ENCODE results near the gene TREM2.
"Not testable (repeated sequence)": the region's sequence is repeated elsewhere in the genome, so short reads cannot be mapped to it uniquely, and the experiment has no call there.

The TREM2 gene

GRCh38 chr6:41153992-41154625 lies 8.8 kb downstream of the TREM2 start, which contains the start of gene TREML1:
Gene TREML1 (minus strand): TSS chr6:41154347. CDS start chr6:41154288, 59 bp downstream.
- no peak for DNase-seq (ENCODE audit: low read depth)

DNA sequence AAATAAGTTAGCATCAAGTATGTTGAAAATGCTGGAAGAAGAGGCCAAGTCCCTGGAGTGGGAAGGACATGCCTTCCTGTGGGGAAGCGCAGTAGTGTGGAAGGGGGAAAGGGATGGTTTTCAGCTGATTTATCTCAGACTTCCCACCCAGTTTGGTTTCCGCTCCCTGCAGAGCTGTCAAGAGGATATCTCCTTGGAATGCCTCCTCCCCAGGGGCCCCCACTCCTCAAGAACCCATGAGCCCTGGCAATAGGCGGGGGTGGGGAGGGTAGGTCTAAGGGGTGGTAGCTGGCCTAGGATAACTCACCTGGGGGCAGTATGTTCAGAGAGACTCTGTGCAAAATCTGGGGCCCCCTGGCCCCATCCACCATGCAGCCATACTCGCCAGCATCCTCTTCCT lies 9.5 kb downstream of the TREM2 start:
- no peak for DNase-seq (ENCODE audit: low read depth)

DNA sequence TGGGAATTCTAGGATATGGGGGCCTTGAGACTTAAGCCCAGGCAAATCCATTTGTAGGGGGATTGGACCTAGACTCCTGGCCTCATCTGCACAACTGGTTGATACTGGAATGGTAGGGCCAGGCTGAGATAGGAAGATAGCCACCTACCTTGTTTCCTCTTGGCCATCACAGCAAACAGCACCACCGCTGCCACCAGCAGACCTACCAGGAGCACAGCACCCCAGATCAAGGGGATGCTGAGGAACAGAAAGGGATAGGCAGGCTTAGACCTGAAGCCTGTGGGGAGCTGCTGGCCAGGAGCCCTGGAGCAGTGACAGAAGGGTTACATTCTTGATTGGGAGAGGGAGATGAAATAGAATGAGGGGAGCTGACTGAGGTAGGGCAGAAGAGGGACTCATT lies 12.2 kb downstream of the TREM2 start:
- DNase-seq (ENCODE audit: low read depth): no peak

- no peak for DNase-seq (ENCODE audit: low read depth)
Measured at GRCh38 chr6:41147917-41148316, 15.0 kb downstream of the TREM2 start.

GRCh38 chr6:41136911-41137310 lies 26.0 kb downstream of the TREM2 start:
- DNase-seq (ENCODE audit: low read depth): no peak

DNA sequence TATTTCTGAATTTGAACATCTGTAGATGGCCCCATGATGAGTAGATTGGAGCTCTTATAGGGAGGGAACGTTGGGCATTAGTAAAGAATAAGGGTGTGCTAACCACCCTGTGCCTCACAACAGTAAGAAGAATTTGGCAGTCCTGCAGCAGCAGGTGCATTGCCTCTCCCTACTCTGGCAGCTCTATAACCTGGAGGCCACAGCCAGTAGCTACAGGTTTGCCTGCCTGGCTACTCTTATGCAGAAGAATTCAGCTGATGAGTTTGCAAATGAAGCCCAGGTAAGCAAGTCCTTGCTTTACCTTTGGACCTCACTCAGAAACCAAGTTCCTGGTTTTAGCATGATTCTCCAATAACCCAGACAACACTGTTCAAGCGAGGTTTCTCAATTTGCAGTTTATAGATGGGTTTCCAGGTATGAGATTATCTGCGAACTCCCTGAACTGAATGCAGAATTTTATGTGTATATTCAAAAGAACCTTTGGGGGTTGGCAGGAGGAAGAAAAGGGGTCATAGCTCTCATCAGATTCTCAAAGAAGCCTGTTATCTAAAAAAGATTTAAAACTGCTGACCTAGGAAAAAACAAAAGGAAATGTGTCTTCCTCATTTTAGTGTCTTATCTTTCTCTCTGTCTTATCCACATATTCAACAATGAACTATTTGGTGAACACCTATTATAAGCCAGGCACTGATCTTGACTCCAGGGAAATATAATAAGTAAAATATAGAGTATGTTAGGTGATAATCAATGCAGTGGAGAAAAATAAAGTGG lies 27.7 kb downstream of the TREM2 start:
- DNase-seq (ENCODE audit: low read depth): no peak

DNA sequence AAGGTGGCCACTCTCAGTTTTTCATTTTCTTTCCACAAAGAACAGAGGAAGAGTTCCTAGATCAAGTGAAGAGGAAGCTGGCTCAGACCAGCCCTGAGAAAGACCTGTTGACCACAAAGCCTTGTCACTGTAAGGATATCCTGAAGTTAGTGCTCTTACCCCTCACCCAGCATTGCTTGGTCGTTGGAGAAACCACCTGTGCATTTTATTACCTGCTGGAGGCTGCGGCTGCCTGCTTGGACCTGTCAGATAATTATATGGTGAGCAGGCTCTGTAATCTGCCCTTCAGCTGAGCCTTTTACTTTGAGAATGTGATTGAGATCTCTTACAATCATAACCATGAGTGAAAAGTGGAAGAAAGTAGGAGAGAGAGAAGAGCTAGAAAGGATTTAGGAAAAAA lies 30.7 kb downstream of the TREM2 start:
- DNase-seq (ENCODE audit: low read depth): no peak

- no peak for DNase-seq (ENCODE audit: low read depth)
Measured at GRCh38 chr6:41125282-41125681, 37.6 kb downstream of the TREM2 start.

- DNase-seq (ENCODE audit: low read depth): no peak
Measured at GRCh38 chr6:41122918-41123317, 40.0 kb downstream of the TREM2 start.

- no peak for DNase-seq (ENCODE audit: low read depth)
Measured at GRCh38 chr6:41122373-41122772, 40.5 kb downstream of the TREM2 start.

DNA sequence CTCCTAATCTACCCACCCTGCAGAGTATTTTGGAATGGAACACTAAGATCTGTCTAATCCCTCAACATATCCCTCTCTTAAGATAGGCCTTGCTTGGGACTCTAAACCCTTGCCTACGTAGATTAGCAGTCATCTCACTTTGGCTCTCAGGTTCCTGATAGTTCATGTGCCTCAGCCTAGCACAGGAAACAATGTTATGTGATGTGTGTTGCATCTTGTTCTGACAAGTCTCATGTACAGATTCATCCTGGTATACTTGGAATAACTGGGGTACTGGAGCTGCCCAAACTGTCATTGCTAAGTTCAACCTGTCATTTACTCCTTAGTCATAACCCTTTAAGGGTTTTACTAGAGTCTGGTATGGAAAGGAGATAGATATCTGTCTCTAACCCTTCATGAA lies 42.9 kb downstream of the TREM2 start:
- no peak for DNase-seq (ENCODE audit: low read depth)

- no peak for DNase-seq (ENCODE audit: low read depth)
Measured at GRCh38 chr6:41119508-41119907, 43.4 kb downstream of the TREM2 start.

DNA sequence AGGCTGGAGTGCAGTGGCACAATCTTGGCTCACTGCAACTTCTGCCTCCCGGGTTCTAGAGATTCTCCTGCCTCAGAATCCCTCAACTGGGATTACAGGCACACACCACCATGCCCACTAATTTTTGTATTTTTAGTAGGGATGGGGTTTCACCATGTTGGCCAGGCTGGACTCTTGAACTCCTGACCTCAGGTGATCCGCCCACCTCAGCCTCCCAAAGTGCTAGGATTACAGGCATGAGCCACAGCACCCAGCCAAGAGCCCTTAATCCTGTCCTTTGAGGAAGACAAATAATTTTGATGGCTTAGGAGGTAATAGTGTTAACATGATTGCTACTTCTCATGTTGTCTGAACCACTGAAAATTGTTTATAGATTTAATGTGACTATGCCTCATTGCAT lies 47.9 kb downstream of the TREM2 start:
- not testable (repeated sequence) for DNase-seq (ENCODE audit: low read depth)

DNA sequence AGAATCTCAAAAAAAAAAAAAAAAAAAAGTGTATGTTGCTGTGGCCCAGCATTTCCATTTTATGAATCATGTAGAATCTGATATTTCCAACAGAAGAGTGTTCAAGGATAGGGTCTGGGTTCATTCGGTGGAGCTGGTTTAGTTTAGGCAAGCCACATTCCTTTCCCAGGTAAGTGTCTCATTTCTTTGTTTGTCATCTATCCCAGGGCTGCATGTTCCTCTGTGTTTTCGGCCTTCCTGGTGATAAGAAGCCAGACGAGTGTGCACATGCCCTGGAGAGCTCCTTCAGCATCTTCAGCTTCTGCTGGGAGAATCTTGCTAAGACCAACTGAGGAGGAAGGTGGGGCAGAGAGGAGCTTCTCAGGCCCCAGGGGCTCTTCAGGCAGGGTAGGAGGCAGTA lies 51.9 kb downstream of the TREM2 start:
- DNase-seq (ENCODE audit: low read depth): no peak

Measured in T follicular helper cell (primary cell).